ENCODE data around the gene ETV5. TPM values are rescaled to one million over a fixed set of nuclear protein-coding genes. Genes with fewer than 3 reads are reported as not detected.

The ETV5 gene
- total RNA-seq, result 19.1 and 48.0 TPM in 2 replicates

DNA sequence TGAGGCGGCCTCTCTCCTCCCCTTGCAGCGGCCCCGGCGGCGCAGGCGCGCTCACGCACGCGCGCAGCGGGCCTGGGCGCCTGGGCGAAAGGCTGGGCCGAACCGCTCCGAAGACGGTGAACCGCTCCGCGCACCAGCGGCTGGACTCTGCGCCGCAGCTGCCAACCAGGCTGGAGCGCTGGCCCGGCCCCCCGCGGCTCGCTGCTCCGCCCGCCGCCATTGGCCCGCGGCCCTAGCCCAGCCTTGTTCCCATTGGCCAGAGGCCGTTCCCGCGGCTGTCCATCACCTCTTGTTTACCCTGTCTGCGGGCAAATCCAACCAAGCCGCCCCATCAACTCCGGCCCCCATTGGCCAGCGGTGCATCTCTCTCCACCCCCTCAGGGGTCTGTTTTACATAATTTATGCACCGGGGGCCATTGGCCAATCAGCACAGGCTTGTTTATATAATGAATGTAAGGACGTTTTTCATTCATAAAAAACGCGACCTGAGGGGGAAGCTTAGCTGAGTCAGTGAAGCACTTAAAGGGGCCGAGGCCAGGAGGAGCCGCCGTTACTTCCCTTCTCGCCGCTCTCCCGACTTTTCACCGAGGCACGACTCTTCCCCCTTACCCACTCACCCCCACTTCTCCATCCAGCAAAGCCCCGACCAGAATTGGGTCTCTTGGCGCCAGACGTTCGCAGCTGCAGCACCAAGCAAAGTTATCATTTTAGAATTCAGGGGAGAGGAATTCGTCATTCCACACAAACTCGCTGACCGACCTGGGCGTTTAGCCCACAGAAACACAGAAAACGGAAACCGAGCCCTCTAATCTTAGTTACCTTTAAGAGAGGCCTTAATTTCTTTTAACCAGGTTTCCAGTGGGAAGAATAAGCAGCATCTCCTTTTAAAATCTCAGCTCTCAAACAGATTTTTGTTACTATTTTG, at the start of gene ETV5:
Gene ETV5 (minus strand): TSS at position 149 of the 925 bp plus-strand sequence. CDS start 3,221 bp downstream, outside the sequence.

Other genes with a start within 250 kb of the ETV5 start
- 100.0 and 150 TPM in 2 replicates for gene TRA2B, start 171.1 kb downstream of the ETV5 start, total RNA-seq

All from epithelial cell of alveolus of lung (primary cell).